Suppressor macrophage treated with lipopolysaccharide for 1 hour (primary cell): Measurements from ENCODE around the gene SAP30BP.

Experiments
- DNase-seq, 3 donors: peaks; one replicate each; pipeline ENCODE4 v3.0.0-alpha.2; 2020 to 2022

Gene SAP30BP

DNA sequence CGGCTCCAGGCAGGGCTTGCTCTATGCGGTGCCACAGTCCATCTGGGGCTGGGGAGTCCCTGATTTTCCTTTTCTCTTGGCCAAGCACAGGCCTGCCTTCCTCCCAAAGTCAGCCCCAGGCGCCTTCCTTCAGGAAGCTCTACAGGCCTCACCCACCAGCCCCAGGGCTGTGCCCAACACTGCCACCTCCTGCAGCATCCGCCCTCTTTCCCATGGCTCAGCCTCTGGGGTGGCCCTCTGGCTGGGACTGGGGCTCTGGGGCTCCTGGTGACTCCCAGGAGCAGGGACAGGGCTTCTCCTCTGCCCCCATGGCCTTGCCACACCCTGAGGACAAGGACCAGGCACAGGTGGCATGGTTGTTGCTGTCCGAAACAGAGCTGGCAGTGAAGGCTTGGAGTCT, 54.9 kb downstream of the SAP30BP start:
- no peak for DNase-seq

DNA sequence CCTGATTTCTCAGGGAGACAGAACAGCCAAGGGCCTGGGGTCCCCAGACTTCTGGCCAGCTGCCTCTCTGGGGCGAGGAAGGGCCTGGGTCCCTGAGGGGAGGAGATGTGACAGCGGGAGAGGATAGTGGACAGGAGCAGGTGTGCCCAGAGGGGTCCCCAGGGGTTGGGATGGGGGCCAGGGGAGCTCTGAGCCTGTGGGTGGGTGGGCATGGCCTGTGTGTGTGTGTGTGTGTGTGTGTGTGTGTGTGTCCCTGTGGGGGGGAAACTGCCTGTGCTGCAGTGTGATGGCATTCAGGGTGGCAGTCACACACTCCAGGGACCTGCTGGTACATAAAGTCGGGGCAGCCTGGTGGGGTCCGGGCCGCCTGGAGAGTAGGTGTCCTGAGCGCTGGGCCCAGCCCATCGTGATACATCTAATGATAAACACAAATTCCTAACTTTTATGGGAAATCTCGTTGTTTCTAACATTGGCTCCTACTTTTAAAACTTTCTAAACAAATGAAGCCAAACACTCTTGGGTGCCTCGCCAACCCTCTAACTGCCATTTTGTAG, 55.5 kb downstream of the SAP30BP start:
- no peak for DNase-seq

DNA sequence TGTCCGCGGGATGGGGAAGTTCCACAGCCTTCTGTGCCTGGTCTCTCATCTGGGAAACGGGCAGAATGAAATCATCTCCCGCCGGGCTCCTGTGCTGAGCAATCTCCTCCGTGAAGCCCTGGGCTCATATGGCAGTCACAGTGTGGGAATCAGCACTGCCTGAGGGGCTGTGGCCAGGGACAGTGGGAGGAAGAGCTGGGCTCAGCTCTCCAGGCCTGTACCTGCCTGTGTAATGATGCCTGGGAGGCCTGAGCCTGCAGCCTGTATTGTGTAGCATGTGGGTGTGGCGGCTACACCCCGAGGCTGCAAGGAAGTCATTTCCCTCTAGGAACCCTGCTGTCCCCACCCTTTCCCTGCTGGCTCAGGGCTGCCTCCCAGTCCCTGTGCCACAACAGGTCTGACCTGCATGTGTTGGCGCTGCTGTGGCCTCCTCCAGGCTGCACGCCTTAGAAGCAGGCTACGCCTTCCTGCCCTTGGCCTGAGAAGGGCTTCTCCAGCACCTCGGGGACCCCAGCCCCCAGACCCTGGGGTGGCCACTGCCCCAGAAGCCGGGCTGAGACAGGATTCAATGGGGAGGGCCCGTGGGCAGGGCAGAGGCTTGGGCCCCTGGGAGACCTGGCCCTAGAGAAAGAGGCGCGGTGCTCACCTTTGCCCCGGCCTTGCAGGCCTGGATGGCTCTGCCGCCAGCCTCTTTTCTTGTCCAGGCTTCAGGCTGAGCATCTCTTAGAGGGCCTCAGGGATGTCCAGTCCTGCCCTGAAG, 56.2 kb downstream of the SAP30BP start:
- DNase-seq = peak; percentile 40 to 71 (median 56)

DNA sequence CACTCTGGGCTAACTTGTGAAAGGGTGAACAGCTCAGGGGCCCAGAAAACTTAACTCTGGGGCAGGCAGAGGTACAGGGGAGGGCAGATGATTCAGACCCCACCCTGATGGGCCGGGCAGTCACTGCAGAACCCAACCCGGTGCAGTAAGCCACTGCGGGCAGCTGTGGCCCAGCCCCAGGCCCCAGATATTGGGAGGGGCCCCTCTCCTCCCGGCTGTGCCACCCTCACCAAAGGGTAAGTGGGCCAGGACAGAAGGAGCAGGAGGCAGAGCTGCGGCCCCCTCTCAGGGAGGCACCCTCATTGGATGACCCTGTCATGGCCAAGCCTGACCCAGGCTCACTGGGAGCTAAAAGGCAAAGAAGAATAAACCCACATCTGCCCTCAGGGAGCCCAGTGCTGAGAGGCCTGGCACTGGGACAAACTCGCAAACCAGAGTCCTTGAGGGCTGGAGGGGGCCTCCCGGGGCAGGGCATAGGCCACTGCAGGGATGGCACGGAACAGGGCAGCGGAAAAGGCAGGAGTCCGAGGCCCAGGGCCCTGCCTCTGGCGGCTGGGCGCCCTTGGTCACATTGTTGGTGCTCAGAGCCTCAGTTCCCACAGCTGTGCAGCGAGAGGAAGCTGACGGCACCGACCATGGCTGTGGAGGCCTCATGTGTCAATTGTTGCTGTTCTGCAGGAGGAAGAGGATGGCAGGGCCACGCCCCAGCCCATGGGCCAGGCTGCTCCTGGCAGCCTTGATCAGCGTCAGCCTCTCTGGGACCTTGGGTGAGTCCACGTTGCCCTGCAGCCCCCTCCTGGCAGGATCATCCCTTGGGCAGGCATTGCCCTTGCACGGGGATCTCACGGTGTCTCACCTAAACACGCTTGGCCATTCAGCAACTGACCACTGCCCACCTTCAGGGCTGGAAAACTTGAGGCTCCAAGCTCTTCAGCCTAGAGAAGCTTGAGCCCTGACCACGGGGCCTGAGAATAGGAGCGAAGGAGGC, 57.2 kb downstream of the SAP30BP start:
- no peak for DNase-seq

DNA sequence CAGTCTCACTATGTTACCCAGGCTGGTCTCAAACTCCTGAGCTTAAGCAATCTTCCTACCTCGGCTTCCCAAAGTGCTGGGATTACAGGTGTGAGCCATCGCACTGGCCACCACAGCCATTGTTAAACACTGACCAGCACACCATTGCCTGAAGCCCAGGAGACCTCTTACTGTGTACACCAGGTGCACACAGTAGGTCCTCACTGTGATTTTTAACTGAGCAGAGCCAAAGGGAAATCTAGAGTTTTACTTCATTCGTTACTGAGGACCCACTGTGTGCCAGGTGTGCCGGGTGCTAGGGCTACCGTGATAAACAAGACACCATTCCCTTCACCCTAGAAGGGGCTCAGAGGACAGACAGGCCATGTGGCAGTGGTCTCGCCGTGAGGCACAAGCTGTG, 58.4 kb downstream of the SAP30BP start:
- DNase-seq = no peak

DNA sequence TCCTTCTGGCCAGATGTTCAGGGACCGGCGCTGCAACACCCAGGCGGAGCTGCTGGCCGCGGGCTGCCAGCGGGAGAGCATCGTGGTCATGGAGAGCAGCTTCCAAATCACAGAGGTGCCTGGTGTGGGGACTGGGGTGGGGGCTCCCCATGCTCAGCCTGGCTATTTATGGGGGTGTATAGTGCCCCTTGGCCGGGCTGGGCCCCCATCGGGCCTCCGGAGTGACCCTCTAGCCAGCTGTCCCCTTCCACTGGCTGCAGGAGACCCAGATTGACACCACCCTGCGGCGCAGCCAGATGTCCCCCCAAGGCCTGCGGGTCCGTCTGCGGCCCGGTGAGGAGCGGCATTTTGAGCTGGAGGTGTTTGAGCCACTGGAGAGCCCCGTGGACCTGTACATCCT, 60.3 kb downstream of the SAP30BP start:
- DNase-seq = no peak

DNA sequence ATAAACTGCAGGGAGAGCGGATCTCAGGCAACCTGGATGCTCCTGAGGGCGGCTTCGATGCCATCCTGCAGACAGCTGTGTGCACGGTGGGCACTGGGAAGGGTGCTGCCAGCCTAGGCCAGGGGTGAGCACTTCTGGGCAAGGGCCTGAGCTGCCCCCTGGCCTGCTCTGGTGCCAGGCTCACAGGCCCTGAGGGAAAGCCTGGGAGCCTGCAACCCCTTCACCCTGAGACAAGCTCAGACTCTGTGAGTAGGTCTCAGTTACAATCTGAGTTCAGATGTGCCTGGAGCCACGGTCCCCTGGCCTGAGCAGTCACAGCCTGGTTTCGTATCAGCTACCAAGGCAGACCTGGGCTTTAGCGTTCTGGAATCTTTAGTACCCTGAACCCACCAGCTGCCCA, 62.2 kb downstream of the SAP30BP start:
- DNase-seq = no peak

DNA sequence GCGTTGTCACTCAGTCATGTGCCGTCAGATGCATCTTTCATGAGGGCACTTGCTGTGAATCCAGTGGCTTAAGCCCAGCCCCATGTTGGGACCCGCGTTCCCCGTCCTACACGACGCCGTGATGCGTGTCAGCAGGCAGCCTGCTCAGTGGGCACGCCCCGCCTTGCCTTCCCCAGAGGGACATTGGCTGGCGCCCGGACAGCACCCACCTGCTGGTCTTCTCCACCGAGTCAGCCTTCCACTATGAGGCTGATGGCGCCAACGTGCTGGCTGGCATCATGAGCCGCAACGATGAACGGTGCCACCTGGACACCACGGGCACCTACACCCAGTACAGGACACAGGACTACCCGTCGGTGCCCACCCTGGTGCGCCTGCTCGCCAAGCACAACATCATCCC, 62.9 kb downstream of the SAP30BP start:
- no peak for DNase-seq

DNA sequence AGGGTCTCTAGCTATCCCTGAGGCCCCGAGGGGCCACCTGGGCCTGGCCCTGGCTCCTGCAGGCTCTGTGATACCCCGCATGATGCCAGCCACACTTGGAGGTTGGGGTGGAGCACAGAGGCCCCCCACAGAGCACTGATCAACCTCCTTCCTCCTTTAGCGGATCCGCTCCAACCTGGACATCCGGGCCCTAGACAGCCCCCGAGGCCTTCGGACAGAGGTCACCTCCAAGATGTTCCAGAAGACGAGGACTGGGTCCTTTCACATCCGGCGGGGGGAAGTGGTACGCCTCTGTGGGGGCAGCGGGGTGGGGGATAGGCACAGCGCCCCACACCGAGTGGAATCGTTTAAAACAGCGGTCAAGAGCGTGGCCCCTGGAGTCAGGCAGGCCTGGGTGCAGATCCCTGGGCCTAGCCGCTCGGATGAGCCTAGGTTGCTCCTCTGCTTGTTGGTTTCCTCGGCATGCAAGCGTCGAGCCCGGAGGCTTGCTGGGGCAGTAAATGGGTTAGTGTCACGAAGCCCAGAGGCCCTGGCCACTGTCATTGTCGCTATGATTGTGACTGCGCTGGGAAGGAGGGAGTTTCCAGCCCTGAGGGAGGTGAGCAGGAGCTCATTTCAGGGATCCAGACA, 64.1 kb downstream of the SAP30BP start:
- DNase-seq = no peak

DNA sequence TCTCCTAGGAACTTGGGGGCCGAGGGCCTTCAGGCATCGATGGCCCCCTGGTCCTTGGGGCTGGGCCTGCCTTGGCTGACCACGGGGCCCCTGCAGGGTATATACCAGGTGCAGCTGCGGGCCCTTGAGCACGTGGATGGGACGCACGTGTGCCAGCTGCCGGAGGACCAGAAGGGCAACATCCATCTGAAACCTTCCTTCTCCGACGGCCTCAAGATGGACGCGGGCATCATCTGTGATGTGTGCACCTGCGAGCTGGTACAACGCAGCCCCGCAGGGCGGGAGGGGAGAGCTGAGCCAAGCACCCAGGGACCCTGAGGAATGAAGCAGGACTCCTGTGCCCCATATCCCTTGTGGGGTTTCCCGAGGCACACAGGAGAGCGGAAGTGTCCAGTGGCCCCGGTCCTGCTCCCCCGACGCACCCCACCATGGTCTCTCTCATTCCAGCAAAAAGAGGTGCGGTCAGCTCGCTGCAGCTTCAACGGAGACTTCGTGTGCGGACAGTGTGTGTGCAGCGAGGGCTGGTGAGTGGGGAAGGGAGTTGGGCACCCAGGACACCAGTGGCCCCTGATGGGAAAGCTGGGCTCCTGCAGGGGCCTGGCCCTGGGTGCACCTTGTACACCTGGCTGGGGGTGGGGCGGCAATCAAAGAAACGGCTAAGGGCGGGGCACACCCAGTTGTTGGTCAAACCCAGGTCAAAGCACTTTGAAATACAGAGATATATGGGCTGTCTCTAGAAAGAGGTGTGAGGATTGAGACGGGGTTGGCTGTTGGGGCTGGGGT, 64.8 kb downstream of the SAP30BP start:
- no peak for DNase-seq

DNA sequence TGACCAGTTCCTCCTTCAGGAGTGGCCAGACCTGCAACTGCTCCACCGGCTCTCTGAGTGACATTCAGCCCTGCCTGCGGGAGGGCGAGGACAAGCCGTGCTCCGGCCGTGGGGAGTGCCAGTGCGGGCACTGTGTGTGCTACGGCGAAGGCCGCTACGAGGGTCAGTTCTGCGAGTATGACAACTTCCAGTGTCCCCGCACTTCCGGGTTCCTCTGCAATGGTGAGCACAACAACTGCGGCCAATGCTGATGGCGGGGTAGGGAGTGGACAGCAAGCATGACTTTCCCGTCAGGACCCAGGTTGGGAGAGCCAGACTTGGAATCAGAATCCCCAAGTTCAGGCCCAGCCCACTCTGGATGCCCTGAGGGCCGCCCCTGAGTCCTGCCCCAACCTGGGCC, 66.3 kb downstream of the SAP30BP start:
- DNase-seq = no peak

DNA sequence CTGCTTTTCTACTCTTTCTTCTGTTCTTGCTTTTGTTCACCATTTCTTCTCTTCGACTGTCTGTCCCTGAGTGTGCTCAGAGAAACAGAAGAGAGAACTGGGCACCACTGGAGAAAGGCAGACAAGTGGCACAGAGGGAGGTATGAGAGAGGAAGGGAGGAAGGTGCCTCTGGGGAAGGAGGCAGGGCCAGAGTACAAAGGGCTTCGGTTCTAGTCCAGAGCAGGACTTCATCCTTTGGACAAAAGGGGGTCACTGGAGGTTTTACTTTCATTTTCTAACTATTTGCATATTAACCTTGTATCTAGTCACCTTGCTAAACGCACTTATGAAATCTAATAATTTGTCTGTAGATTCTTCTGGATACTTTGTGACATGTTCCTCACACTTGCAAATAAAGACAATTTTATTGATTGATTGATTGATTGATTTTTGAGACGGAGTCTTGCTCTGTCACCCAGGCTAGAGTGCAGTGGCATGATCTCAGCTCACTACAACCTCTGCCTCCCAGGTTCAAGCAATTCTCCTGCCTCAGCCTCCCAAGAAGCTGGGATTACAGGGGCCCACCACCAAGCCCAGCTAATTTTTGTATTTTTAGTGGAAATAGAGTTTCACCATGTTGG, 67.6 kb downstream of the SAP30BP start:
- no peak for DNase-seq

DNA sequence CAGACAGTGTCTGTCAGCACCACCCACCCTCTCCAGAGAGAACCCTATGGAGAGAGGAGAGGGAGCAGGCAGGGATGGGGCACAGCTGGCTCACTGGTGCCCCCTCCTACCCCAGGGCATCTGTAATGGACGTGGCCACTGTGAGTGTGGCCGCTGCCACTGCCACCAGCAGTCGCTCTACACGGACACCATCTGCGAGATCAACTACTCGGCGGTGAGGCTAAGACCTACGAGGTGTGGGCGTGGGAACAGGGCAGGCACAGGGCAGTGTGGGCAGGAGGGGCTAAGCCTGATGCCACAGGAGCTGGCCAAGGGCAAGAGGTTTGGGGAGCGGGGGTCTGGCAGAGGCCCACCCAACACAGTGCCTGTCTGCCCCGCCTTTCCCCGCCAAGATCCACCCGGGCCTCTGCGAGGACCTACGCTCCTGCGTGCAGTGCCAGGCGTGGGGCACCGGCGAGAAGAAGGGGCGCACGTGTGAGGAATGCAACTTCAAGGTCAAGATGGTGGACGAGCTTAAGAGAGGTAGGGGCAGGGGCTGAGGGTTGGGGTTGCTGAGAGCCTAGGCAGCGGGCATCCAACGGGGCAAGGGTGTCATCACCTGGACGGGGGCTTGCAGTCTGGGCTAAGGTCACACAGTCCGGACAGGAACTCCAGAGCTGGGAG, 69.2 kb downstream of the SAP30BP start:
- no peak for DNase-seq

DNA sequence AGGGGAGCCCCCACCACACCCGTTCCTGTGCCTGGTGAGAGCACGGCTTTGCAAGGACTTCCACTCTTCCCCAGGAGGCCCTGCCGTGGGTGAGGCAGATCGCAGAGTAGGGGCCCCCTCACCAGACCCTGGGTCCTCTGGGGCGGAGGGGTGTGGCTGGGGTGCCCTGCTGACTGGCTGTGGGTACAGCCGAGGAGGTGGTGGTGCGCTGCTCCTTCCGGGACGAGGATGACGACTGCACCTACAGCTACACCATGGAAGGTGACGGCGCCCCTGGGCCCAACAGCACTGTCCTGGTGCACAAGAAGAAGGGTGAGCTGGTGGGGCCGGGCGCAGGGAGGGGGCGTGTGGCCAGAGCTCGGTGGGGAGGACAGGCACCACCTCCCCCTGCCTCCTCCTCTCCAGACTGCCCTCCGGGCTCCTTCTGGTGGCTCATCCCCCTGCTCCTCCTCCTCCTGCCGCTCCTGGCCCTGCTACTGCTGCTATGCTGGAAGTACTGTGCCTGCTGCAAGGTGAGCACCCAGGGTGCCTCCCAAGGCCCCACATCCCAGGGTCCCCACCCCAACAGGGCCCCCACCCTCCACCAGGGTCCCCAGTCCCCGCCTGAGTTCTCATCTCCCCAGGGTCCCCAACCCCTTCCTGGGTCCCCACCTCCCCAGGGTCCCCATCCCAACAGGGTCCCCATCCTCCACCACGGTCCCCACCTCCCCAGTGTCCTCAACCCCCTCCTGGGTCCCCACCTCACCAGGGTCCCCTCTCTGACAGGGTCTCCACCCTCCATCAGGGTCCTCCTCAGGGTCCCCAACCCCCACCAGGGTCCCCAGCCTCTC, 70.2 kb downstream of the SAP30BP start:
- no peak for DNase-seq

DNA sequence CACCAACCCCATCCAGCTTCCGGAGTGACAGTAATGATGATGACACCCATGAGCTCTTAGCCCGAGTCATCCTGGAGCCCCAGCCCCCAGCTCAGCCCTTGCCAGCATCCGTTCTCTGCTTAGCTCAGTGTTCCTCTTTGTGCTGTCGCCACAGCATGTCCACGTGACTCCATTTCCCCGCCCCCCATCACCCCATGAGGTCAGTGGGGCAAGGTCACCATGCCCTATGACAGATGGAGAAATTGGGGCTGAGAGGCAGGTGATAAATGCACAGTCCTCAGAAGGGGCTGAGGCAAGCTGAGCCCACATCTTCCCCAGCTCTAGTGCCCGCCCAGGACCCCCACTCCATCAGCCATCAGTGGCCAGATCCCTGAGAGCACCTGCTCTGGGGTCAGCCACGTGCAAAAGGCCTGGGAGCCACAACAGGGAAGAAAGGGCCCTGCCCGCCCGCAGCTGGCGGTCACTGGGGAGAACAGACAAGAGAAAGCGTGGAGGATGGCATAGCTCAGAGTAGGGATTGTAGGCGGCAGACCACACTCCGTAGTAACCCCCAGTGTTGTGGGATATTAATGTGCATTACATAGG, 71.2 kb downstream of the SAP30BP start:
- DNase-seq = peak; percentile 93 to 95 (median 94)

DNA sequence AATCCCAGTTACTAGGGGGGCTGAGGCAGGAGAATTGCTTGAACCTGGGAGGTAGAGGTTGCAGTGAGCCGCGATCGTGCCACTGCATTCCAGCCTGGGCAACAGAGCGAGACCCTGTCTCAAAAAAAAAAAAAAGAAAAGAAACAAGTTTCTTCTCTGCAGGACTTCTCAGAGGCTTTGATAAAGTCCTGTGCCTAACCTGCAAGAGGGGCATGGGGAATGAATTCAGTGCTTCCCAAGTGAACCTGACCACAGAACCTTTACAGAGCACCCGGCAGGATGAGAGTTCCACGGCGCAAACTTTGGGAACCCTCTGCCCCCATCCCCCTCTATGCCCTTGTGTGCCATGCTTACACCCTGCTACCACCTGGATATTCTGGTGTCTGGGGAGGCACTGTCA, 72.0 kb downstream of the SAP30BP start:
- DNase-seq = no peak

DNA sequence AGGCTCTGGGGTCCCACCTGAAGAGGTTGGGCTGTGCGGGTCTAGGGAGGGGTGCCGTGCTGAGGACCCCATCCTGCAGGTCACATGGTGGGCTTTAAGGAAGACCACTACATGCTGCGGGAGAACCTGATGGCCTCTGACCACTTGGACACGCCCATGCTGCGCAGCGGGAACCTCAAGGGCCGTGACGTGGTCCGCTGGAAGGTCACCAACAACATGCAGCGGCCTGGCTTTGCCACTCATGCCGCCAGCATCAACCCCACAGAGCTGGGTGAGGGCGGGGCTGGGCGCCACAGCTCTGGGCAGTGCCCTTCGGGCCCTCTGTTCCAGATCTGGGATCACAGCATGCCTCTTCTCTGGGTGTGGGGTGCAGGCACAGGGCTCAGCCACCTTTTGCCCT, 72.7 kb downstream of the SAP30BP start:
- DNase-seq = no peak

DNA sequence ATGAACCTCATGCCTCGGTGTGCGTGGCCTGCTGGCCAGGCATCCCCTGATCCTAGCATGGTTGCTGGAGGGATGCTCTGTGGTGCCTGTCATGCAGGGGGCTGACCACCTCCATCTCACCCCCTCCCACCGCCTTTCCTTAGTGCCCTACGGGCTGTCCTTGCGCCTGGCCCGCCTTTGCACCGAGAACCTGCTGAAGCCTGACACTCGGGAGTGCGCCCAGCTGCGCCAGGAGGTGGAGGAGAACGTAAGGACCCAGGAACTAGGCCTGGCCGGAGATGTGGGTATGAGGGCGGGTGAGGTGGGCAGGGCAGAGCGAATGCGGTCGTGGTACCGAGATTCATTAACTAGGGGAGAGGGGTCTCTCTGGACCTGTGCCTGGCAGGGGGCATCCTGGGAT, 73.1 kb downstream of the SAP30BP start:
- DNase-seq = no peak

DNA sequence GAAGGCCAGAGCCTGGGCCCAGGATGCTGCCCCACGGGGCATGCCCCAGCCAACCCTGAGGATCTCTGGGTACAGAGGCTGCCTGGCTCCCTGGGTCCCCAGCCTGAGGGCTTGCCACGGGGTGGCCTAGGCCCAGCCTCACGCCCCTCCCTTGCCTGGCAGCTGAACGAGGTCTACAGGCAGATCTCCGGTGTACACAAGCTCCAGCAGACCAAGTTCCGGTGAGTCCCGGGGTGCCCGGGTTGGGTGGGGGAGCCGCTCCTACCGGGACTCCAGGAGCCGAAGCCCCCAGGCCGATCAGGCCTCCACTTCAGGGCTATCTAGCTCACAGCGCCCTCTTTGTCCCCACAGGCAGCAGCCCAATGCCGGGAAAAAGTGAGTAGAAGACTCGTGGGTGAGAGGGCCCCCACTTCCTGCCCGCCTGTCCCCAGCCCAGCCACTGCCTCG, 73.5 kb downstream of the SAP30BP start:
- no peak for DNase-seq

DNA sequence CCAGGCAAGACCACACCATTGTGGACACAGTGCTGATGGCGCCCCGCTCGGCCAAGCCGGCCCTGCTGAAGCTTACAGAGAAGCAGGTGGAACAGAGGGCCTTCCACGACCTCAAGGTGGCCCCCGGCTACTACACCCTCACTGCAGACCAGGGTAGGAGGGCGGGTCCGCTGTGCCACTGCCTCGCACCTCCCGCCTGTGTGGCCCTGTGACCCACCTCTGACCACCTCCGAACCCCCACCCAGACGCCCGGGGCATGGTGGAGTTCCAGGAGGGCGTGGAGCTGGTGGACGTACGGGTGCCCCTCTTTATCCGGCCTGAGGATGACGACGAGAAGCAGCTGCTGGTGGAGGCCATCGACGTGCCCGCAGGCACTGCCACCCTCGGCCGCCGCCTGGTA, 75.2 kb downstream of the SAP30BP start:
- DNase-seq = no peak
